Liver (tissue), 9 donors: ENCODE data around the gene CCDC106. TPM values are rescaled to one million over a fixed set of nuclear protein-coding genes. Genes with fewer than 3 reads are reported as not detected.

ENCODE experiments used
- DNase-seq: peaks from one replicate; pipeline ENCODE4 v3.0.0-alpha.2; 2017; ENCODE audit warnings: low spot score
- H3K27ac ChIP-seq, 2 donors: one replicate each; pipeline ENCODE4 v1.7.0; 2013; ENCODE audit warnings: inconsistent platforms in 2 of 2, low read length in 2 of 2, control low read depth in 1 of 2, low read depth in 1 of 2, mild to moderate bottlenecking in 1 of 2
- H3K27me3 ChIP-seq, 4 donors: one replicate each; pipeline versions ENCODE4 v1.6.1 to v1.7.0; 2013; ENCODE audit warnings: low read length in 3 of 4, inconsistent platforms in 1 of 4, mild to moderate bottlenecking in 1 of 4, moderate library complexity in 1 of 4; ENCODE audit not compliant: control insufficient read depth in 4 of 4, insufficient read depth in 4 of 4
- H3K36me3 ChIP-seq, 4 donors: one replicate each; pipeline versions ENCODE4 v1.6.1 to v1.7.0; 2013; ENCODE audit warnings: low read length in 3 of 4, mild to moderate bottlenecking in 3 of 4, low read depth in 1 of 4, moderate library complexity in 1 of 4; ENCODE audit not compliant: control insufficient read depth in 4 of 4, insufficient read depth in 3 of 4
- H3K4me1 ChIP-seq, 4 donors: one replicate each; pipeline versions ENCODE4 v1.6.1 to v1.7.0; 2013; ENCODE audit warnings: low read length in 3 of 4, mild to moderate bottlenecking in 3 of 4, moderate library complexity in 1 of 4; ENCODE audit not compliant: control insufficient read depth in 4 of 4, insufficient read depth in 4 of 4
- H3K4me3 ChIP-seq, 3 donors: one replicate each; pipeline versions ENCODE4 v1.6.1 to v1.7.0; 2013; ENCODE audit warnings: low read length in 3 of 3, control low read depth in 1 of 3, low read depth in 1 of 3, mild to moderate bottlenecking in 1 of 3
- H3K9ac ChIP-seq, 2 donors: one replicate each; pipeline ENCODE4 v1.7.0; 2013; ENCODE audit warnings: low read length in 2 of 2, mild to moderate bottlenecking in 2 of 2, moderate library complexity in 2 of 2, control low read depth in 1 of 2, low read depth in 1 of 2
- H3K9me3 ChIP-seq, 4 donors: one replicate each; pipeline versions ENCODE4 v1.6.1 to v1.7.0; 2013; ENCODE audit warnings: low read length in 3 of 4; ENCODE audit not compliant: control insufficient read depth in 4 of 4
- EGR1 ChIP-seq, 2 donors: IDR thresholded peaks; 2 replicates each; pipeline ENCODE4 v1.6.1; 2016 to 2018; ENCODE audit warnings: antibody characterized with exemption in 2 of 2, low read depth in 2 of 2
- FOXA1 ChIP-seq: IDR thresholded peaks from 2 replicates; pipeline ENCODE4 v1.6.1; 2016; ENCODE audit warnings: antibody characterized with exemption
- FOXA2 ChIP-seq: IDR thresholded peaks from 2 replicates; pipeline ENCODE4 v1.6.1; 2016; ENCODE audit warnings: antibody characterized with exemption
- HNF4A ChIP-seq, 2 donors: conservative IDR thresholded peaks; 2 replicates each; pipeline ENCODE4 v1.6.1; 2016; ENCODE audit warnings: antibody characterized with exemption in 2 of 2, mild to moderate bottlenecking in 2 of 2
- HNF4G ChIP-seq: IDR thresholded peaks from 2 replicates; pipeline ENCODE4 v1.6.1; 2016; ENCODE audit warnings: antibody characterized with exemption
- JUND ChIP-seq, 2 donors: IDR thresholded peaks; 2 replicates each; pipeline ENCODE4 v1.6.1; 2016; ENCODE audit warnings: antibody characterized with exemption in 2 of 2
- NR2F2 ChIP-seq: IDR thresholded peaks from 2 replicates; pipeline ENCODE4 v1.6.1; 2016; ENCODE audit warnings: antibody characterized with exemption
- RAD21 ChIP-seq, 2 donors: IDR thresholded peaks; 2 replicates each; pipeline ENCODE4 v1.6.1; 2016; ENCODE audit warnings: antibody characterized with exemption in 2 of 2, mild to moderate bottlenecking in 2 of 2
- RXRA ChIP-seq, 2 donors: IDR thresholded peaks; 2 replicates each; pipeline ENCODE4 v1.6.1; 2017 to 2018; ENCODE audit warnings: antibody characterized with exemption in 2 of 2, mild to moderate bottlenecking in 1 of 2
- SP1 ChIP-seq: IDR thresholded peaks from 2 replicates; pipeline ENCODE4 v1.6.1; 2018; ENCODE audit warnings: antibody characterized with exemption, mild to moderate bottlenecking
- TAF1 ChIP-seq: conservative IDR thresholded peaks from 2 replicates; pipeline ENCODE4 v1.6.1; 2016; ENCODE audit warnings: antibody characterized with exemption, mild to moderate bottlenecking
- YY1 ChIP-seq: IDR thresholded peaks from 2 replicates; pipeline ENCODE4 v1.6.1; 2016; ENCODE audit warnings: antibody characterized with exemption, mild to moderate bottlenecking
- WGBS: extraction: QIAGEN DNeasy Blood & Tissue Kit; methylation state at CpG from one replicate; pipeline ENCODE4 v1.1.7; 2013; 5-methylcytosine and 5-hydroxymethylcytosine counted together
- polyA plus RNA-seq, 2 donors: library from polyadenylated mRNA; stranded (reverse) in 1 of 2; unstranded in 1 of 2; fragments of 200-250 nt in 1 of 2; fragments of >200 nt in 1 of 2; fragmentation: Nextera tagmentation in 1 of 2; extraction: Ambion mirVana in 1 of 2; gene quantifications; one replicate each; pipeline versions ENCODE4 v1.2.1 to v1.2.3, GENCODE V29; 2013 to 2015
- total RNA-seq, 2 donors: library from RNA; depleted of rRNA; stranded (reverse); fragments of >200 nt; gene quantifications; one replicate each; pipeline ENCODE4 v1.2.3, GENCODE V29; 2014
- TF ChIP-seq, protein P1 (sequence below): fragments of 150-350 bp; IDR thresholded peaks from 2 replicates; pipeline ENCODE4 v1.5.1; 2017; ENCODE audit warnings: improper control_type of control experiment, low read depth, low read length; ENCODE audit not compliant: missing input control
- TF ChIP-seq, protein P2 (sequence below): IDR thresholded peaks from 2 replicates; pipeline ENCODE4 v1.6.1; 2016; ENCODE audit warnings: antibody characterized with exemption
- TF ChIP-seq, protein P3 (sequence below): IDR thresholded peaks from 2 replicates; pipeline ENCODE4 v1.6.1; 2016; ENCODE audit warnings: antibody characterized with exemption
- TF ChIP-seq, protein P4 (sequence below): IDR thresholded peaks from 2 replicates; pipeline ENCODE4 v1.6.1; 2016; ENCODE audit warnings: antibody characterized with exemption, mild to moderate bottlenecking
- donor health status: healthy.
- donor health status: healthy.
- donor health status: healthy.
- donor health status: healthy.
- donor health status: healthy.

Gene CCDC106
- total and polyA plus RNA-seq, 4 donors, result 3.6 to 13.5 (median 5.9) TPM

DNA sequence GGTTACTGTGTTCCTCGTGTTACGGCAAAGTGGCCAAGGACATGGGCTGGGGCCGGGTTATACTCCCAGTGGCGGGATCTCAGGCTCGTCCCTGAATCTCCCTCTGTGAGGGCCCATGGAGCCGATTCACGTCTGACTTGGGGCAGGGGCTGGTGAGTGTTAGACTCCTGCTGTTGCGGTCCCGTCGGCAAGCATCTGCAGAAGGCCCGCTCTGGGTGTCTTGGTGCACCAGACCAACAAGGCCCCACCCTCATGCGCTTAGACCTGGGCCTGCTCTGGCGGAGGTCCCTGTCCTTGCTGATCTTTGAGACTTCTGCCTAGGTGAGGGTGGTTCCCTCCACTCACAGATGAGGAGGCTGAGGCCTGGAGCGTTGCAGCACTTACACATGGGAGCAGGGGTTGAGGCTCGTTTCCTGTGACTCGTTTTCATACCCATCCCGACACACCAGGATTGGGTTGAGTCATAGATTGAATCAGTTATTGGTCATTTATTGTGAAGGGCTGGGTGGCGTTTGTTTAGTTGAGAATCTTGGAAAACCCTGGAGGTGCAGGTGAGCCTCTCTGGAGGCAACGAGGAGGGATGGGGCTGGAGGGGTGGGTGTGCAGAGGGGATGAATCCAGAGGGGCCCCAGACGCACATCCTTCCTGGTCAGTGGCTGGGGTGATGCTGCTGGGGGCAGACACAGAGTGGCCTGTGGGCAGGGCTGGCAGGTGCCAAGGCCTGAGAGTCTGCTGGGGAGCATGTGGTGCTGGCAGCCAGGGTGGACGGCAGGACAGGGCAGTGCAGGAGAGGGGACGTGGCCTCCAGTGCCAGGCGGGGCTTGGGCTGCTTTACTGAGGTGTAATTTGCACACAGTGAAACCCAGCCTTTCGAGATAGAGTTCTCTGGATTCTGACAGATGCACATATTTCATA lies 31.6 kb downstream of the CCDC106 start:
- H3K4me3 ChIP-seq, result no peak overlapping the region
- no peaks in the 10 kb centered on the region for H3K9me3 ChIP-seq
- no peak for DNase-seq
- H3K27me3 ChIP-seq, result no peaks in the 10 kb centered on the region
- H3K36me3 ChIP-seq, result peaks cover 3 to 27% (median 12%) of the 10 kb centered on the region in 4 donors
- H3K9ac ChIP-seq, result no peak overlapping the region
- WGBS, result 85% methylated on average over 24 of the region's 24 CpGs
- TF ChIP-seq YY1, result no peak
- TF ChIP-seq, protein P1, sequence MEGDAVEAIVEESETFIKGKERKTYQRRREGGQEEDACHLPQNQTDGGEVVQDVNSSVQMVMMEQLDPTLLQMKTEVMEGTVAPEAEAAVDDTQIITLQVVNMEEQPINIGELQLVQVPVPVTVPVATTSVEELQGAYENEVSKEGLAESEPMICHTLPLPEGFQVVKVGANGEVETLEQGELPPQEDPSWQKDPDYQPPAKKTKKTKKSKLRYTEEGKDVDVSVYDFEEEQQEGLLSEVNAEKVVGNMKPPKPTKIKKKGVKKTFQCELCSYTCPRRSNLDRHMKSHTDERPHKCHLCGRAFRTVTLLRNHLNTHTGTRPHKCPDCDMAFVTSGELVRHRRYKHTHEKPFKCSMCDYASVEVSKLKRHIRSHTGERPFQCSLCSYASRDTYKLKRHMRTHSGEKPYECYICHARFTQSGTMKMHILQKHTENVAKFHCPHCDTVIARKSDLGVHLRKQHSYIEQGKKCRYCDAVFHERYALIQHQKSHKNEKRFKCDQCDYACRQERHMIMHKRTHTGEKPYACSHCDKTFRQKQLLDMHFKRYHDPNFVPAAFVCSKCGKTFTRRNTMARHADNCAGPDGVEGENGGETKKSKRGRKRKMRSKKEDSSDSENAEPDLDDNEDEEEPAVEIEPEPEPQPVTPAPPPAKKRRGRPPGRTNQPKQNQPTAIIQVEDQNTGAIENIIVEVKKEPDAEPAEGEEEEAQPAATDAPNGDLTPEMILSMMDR, result no peak
- TF ChIP-seq TAF1, result no peak
- no peak for TF ChIP-seq JUND (IDR thresholded peaks at IDR 0.05)
- TF ChIP-seq FOXA2, result no peak
- no peak for TF ChIP-seq SP1
- TF ChIP-seq, protein P2, sequence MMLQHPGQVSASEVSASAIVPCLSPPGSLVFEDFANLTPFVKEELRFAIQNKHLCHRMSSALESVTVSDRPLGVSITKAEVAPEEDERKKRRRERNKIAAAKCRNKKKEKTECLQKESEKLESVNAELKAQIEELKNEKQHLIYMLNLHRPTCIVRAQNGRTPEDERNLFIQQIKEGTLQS, result no peak
- no peak for TF ChIP-seq HNF4A (conservative IDR thresholded peaks at IDR 0.05)
- TF ChIP-seq HNF4G, result no peak
- no peak for TF ChIP-seq NR2F2
- TF ChIP-seq, protein P3, sequence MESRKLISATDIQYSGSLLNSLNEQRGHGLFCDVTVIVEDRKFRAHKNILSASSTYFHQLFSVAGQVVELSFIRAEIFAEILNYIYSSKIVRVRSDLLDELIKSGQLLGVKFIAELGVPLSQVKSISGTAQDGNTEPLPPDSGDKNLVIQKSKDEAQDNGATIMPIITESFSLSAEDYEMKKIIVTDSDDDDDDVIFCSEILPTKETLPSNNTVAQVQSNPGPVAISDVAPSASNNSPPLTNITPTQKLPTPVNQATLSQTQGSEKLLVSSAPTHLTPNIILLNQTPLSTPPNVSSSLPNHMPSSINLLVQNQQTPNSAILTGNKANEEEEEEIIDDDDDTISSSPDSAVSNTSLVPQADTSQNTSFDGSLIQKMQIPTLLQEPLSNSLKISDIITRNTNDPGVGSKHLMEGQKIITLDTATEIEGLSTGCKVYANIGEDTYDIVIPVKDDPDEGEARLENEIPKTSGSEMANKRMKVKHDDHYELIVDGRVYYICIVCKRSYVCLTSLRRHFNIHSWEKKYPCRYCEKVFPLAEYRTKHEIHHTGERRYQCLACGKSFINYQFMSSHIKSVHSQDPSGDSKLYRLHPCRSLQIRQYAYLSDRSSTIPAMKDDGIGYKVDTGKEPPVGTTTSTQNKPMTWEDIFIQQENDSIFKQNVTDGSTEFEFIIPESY, result no peak
- TF ChIP-seq EGR1 (IDR thresholded peaks at IDR 0.05; ENCODE audit: low read depth in 2 of 2), result no peak
- TF ChIP-seq RAD21 (IDR thresholded peaks at IDR 0.05), result no peak
- no peak for TF ChIP-seq RXRA (IDR thresholded peaks at IDR 0.05)
- TF ChIP-seq, protein P4, sequence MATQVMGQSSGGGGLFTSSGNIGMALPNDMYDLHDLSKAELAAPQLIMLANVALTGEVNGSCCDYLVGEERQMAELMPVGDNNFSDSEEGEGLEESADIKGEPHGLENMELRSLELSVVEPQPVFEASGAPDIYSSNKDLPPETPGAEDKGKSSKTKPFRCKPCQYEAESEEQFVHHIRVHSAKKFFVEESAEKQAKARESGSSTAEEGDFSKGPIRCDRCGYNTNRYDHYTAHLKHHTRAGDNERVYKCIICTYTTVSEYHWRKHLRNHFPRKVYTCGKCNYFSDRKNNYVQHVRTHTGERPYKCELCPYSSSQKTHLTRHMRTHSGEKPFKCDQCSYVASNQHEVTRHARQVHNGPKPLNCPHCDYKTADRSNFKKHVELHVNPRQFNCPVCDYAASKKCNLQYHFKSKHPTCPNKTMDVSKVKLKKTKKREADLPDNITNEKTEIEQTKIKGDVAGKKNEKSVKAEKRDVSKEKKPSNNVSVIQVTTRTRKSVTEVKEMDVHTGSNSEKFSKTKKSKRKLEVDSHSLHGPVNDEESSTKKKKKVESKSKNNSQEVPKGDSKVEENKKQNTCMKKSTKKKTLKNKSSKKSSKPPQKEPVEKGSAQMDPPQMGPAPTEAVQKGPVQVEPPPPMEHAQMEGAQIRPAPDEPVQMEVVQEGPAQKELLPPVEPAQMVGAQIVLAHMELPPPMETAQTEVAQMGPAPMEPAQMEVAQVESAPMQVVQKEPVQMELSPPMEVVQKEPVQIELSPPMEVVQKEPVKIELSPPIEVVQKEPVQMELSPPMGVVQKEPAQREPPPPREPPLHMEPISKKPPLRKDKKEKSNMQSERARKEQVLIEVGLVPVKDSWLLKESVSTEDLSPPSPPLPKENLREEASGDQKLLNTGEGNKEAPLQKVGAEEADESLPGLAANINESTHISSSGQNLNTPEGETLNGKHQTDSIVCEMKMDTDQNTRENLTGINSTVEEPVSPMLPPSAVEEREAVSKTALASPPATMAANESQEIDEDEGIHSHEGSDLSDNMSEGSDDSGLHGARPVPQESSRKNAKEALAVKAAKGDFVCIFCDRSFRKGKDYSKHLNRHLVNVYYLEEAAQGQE, result no peak
- no peak for TF ChIP-seq FOXA1
- H3K4me1 ChIP-seq, result peaks cover 16 to 83% (median 73%) of the 10 kb centered on the region in 4 donors
- peak overlapping the region in 1 of 2 donors; percentile 80 for H3K27ac ChIP-seq
